Neural cell (in vitro differentiated cells): ENCODE data around the gene STK32A. TPM values are rescaled to one million over a fixed set of nuclear protein-coding genes. Genes with fewer than 3 reads are reported as not detected.

Source experiments
- H2AFZ ChIP-seq: fragments of 200-600, 300-800 bp; sonication (generic), shearing (Covaris generic); 2 replicates; pipeline ENCODE4 v1.6.0; 2014; ENCODE audit warnings: low read depth, mild to moderate bottlenecking, antibody characterized with exemption, low read length, moderate library complexity
- H3F3A ChIP-seq: fragments of 200-600 bp; shearing (Covaris generic); 2 replicates; pipeline ENCODE4 v1.6.1; 2016; ENCODE audit warnings: mild to moderate bottlenecking, moderate library complexity, mixed read lengths, antibody characterized with exemption, low read length; ENCODE audit not compliant: insufficient read depth, poor library complexity, severe bottlenecking
- H3K27ac ChIP-seq: fragments of 200-600, 300-800 bp; sonication (generic), shearing (Covaris generic); 2 replicates; pipeline ENCODE4 v1.5.1; 2014; ENCODE audit warnings: mild to moderate bottlenecking, low read length, moderate library complexity
- H3K27me3 ChIP-seq: fragments of 300-800, 200-600 bp; sonication (generic), shearing (Covaris generic); 2 replicates; pipeline ENCODE4 v1.6.0; 2014; ENCODE audit warnings: mild to moderate bottlenecking, low read depth, low read length, moderate library complexity; ENCODE audit not compliant: insufficient read depth
- H3K36me3 ChIP-seq: fragments of 300-800, 200-600 bp; sonication (generic), shearing (Covaris generic); 2 replicates; pipeline ENCODE4 v1.5.1; 2014; ENCODE audit warnings: mild to moderate bottlenecking, antibody characterized with exemption, low read length, moderate library complexity; ENCODE audit not compliant: insufficient read depth
- H3K4me2 ChIP-seq: fragments of 300-800, 200-600 bp; sonication (generic), shearing (Covaris generic); 2 replicates; pipeline ENCODE4 v1.6.0; 2014; ENCODE audit warnings: mild to moderate bottlenecking, low read length
- H3K4me3 ChIP-seq: fragments of 300-800, 200-600 bp; sonication (generic), shearing (Covaris generic); 2 replicates; pipeline ENCODE4 v1.5.1; 2014; ENCODE audit warnings: mild to moderate bottlenecking, low read length, moderate library complexity
- H3K79me2 ChIP-seq: fragments of 200-600 bp; shearing (Covaris generic); replicated peaks from 2 replicates; pipeline ENCODE4 v1.6.0; 2014; ENCODE audit warnings: mild to moderate bottlenecking, low read length, moderate library complexity; ENCODE audit not compliant: insufficient read depth
- H3K9ac ChIP-seq: fragments of 300-800, 200-600 bp; sonication (generic), shearing (Covaris generic); 2 replicates; pipeline ENCODE4 v1.6.1; 2016; ENCODE audit warnings: mild to moderate bottlenecking, low read length, mixed read lengths
- H3K9me2 ChIP-seq: fragments of 200-600 bp; shearing (Covaris generic); 2 replicates; pipeline ENCODE4 v1.6.1; 2016; ENCODE audit warnings: mild to moderate bottlenecking, low read length, mixed read lengths; ENCODE audit not compliant: insufficient read depth
- H3K9me3 ChIP-seq: fragments of 200-600, 300-800 bp; sonication (generic), shearing (Covaris generic); 2 replicates; pipeline ENCODE4 v1.6.1; 2016; ENCODE audit warnings: mild to moderate bottlenecking, mixed run types, low read length, moderate library complexity, mixed read lengths
- H4K20me1 ChIP-seq: fragments of 200-600 bp; shearing (Covaris generic); 2 replicates; pipeline ENCODE4 v1.6.1; 2016; ENCODE audit warnings: mild to moderate bottlenecking, mixed run types; ENCODE audit not compliant: insufficient read depth
- CTCF ChIP-seq: fragments of 450-650 bp; IDR thresholded peaks from 2 replicates; pipeline ENCODE4 v1.5.1; 2014; ENCODE audit warnings: antibody characterized with exemption, mild to moderate bottlenecking, moderate library complexity; ENCODE audit not compliant: poor library complexity, severe bottlenecking
- EP300 ChIP-seq: fragments of 450-650 bp; conservative IDR thresholded peaks from 2 replicates; pipeline ENCODE4 v1.6.1; 2014; ENCODE audit warnings: antibody characterized with exemption, mild to moderate bottlenecking, moderate library complexity; ENCODE audit not compliant: poor library complexity, severe bottlenecking
- EZH2 ChIP-seq: fragments of 200-600, 300-800 bp; shearing (Covaris generic), sonication (generic); IDR thresholded peaks from 2 replicates; pipeline ENCODE4 v1.6.1; 2014; ENCODE audit warnings: antibody characterized with exemption, low read length, borderline replicate concordance, mild to moderate bottlenecking; ENCODE audit not compliant: insufficient read depth, poor library complexity, severe bottlenecking
- MXI1 ChIP-seq: fragments of 450-650 bp; conservative IDR thresholded peaks from 2 replicates; pipeline ENCODE4 v1.6.1; 2014; ENCODE audit warnings: antibody characterized with exemption, mild to moderate bottlenecking; ENCODE audit not compliant: poor library complexity, severe bottlenecking
- POLR2AphosphoS5 ChIP-seq: IDR thresholded peaks from 2 replicates; pipeline ENCODE4 v1.6.1; 2012
- RAD21 ChIP-seq: fragments of 450-650 bp; conservative IDR thresholded peaks from 2 replicates; pipeline ENCODE4 v1.6.1; 2014; ENCODE audit warnings: antibody characterized with exemption, mild to moderate bottlenecking, moderate library complexity
- SMC3 ChIP-seq: fragments of 450-650 bp; conservative IDR thresholded peaks from 2 replicates; pipeline ENCODE4 v1.6.1; 2014; ENCODE audit warnings: antibody characterized with exemption, mild to moderate bottlenecking, moderate library complexity; ENCODE audit not compliant: poor library complexity
- TAF1 ChIP-seq: IDR thresholded peaks from 2 replicates; pipeline ENCODE4 v1.6.1; 2012; ENCODE audit warnings: low read depth
- polyA plus RNA-seq: library from polyadenylated mRNA; depleted of rRNA; stranded (reverse); fragments of >200 nt; gene quantifications from 2 replicates; pipeline ENCODE4 v1.2.3, GENCODE V29; 2014
- TF ChIP-seq, protein P1 (sequence below): IDR thresholded peaks from 2 replicates; pipeline ENCODE4 v1.6.1; 2012; ENCODE audit warnings: borderline replicate concordance

The STK32A gene
- polyA plus RNA-seq, 1 donor from 2014 or later: 23.1 TPM

DNA sequence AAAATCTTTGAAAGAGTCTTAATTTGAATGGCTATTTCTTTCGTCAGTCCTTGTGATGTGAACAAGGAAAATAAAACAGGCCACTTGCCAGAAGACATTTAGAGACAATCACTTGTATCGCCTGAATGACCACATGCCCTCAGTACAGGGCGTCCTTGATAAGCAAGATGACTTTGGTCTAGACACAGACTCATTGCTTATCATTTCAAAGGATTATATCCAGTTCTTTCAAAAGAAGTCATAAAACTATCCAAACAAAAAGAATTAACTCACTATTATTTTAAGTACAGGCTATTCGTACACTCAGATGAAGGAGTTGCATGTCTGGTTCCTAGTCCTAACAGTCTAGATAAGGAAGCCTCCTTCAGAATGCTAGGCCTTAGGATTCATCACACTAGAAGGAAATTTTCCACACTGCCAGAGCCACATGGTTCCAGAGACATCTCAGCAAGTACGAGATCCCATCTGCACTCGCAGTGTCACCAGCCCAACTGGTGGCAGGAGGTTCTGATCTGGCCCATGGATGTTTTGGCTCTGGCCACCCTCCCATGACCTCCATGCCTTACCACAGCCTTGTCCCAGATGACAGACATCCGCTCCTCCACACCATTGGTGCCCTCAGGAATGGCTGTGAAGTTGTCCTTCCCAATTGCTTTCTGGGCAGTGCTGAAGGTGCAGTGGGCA is 165.4 kb downstream of the STK32A start:
- no peak overlapping the region for H3K4me2 ChIP-seq
- H3K9me2 ChIP-seq: no peaks in the 10 kb centered on the region
- H3K9ac ChIP-seq: no peak overlapping the region
- no peak overlapping the region for H3K4me3 ChIP-seq
- no peak overlapping the region for H3K27ac ChIP-seq
- no peaks in the 10 kb centered on the region for H3K27me3 ChIP-seq
- no peaks in the 10 kb centered on the region for H3K9me3 ChIP-seq
- H3K36me3 ChIP-seq: peaks cover 45% of the 10 kb centered on the region
- no peak overlapping the region for H2AFZ ChIP-seq
- H4K20me1 ChIP-seq: peaks cover 9% of the 10 kb centered on the region
- peaks cover 3% of the 10 kb centered on the region for H3K79me2 ChIP-seq
- no peak for TF ChIP-seq CTCF
- no peak for TF ChIP-seq EZH2
- no peaks in the 10 kb centered on the region for H3F3A ChIP-seq

DNA sequence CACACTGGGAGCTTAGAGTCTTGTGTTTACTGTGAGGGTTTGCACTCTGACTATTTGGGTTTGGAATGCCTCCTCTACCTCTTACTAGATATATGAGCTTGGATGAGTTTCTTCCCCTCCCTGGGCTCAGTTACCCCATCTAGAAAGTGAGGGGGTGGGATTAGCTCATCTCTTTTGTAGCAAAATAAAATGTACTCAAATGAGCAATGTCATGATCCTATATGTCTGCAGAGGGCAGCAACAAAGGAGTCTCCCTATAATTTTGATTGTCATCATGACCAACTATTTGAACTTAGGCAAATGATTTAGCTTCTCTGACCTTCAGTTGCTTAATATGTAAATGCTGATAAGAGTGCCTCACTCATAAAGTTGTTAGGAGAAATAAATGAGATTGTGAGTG is 166.1 kb downstream of the STK32A start:
- no peak overlapping the region for H2AFZ ChIP-seq
- no peaks in the 10 kb centered on the region for H3K9me2 ChIP-seq
- no peak overlapping the region for H3K4me2 ChIP-seq
- no peaks in the 10 kb centered on the region for H3K9me3 ChIP-seq
- peaks cover 9% of the 10 kb centered on the region for H4K20me1 ChIP-seq
- peaks cover 46% of the 10 kb centered on the region for H3K36me3 ChIP-seq
- H3K27me3 ChIP-seq: no peaks in the 10 kb centered on the region
- no peaks in the 10 kb centered on the region for H3F3A ChIP-seq
- TF ChIP-seq RAD21 (no peak), EZH2 (no peak), EP300 (no peak), TAF1 (no peak), SMC3 (no peak), CTCF (no peak), POLR2AphosphoS5 (no peak), MXI1 (no peak)
- TF ChIP-seq, protein P1, sequence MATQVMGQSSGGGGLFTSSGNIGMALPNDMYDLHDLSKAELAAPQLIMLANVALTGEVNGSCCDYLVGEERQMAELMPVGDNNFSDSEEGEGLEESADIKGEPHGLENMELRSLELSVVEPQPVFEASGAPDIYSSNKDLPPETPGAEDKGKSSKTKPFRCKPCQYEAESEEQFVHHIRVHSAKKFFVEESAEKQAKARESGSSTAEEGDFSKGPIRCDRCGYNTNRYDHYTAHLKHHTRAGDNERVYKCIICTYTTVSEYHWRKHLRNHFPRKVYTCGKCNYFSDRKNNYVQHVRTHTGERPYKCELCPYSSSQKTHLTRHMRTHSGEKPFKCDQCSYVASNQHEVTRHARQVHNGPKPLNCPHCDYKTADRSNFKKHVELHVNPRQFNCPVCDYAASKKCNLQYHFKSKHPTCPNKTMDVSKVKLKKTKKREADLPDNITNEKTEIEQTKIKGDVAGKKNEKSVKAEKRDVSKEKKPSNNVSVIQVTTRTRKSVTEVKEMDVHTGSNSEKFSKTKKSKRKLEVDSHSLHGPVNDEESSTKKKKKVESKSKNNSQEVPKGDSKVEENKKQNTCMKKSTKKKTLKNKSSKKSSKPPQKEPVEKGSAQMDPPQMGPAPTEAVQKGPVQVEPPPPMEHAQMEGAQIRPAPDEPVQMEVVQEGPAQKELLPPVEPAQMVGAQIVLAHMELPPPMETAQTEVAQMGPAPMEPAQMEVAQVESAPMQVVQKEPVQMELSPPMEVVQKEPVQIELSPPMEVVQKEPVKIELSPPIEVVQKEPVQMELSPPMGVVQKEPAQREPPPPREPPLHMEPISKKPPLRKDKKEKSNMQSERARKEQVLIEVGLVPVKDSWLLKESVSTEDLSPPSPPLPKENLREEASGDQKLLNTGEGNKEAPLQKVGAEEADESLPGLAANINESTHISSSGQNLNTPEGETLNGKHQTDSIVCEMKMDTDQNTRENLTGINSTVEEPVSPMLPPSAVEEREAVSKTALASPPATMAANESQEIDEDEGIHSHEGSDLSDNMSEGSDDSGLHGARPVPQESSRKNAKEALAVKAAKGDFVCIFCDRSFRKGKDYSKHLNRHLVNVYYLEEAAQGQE: no peak
- H3K79me2 ChIP-seq: peaks cover 3% of the 10 kb centered on the region
- H3K4me3 ChIP-seq: no peak overlapping the region
- no peak overlapping the region for H3K27ac ChIP-seq
- H3K9ac ChIP-seq: no peak overlapping the region
